Activated CD4-positive, alpha-beta T cell treated with anti-CD3 and anti-CD28 coated beads, Interleukin-2, amount 50 U/mL, for 48 hours (primary cell): ENCODE measurements around the gene KCNQ5.

Experiments
- DNase-seq, 2 experiments: peaks; one replicate each; pipeline ENCODE4 v3.0.0-alpha.2; 2020

The KCNQ5 gene

GRCh38 chr6:73028124-73028766, 406.4 kb downstream of the KCNQ5 start:
- DNase-seq = no peak

GRCh38 chr6:73028893-73029450, 407.1 kb downstream of the KCNQ5 start:
- no peak for DNase-seq

- no peak for DNase-seq
Observed at GRCh38 chr6:73030257-73030656, 408.4 kb downstream of the KCNQ5 start.

DNA sequence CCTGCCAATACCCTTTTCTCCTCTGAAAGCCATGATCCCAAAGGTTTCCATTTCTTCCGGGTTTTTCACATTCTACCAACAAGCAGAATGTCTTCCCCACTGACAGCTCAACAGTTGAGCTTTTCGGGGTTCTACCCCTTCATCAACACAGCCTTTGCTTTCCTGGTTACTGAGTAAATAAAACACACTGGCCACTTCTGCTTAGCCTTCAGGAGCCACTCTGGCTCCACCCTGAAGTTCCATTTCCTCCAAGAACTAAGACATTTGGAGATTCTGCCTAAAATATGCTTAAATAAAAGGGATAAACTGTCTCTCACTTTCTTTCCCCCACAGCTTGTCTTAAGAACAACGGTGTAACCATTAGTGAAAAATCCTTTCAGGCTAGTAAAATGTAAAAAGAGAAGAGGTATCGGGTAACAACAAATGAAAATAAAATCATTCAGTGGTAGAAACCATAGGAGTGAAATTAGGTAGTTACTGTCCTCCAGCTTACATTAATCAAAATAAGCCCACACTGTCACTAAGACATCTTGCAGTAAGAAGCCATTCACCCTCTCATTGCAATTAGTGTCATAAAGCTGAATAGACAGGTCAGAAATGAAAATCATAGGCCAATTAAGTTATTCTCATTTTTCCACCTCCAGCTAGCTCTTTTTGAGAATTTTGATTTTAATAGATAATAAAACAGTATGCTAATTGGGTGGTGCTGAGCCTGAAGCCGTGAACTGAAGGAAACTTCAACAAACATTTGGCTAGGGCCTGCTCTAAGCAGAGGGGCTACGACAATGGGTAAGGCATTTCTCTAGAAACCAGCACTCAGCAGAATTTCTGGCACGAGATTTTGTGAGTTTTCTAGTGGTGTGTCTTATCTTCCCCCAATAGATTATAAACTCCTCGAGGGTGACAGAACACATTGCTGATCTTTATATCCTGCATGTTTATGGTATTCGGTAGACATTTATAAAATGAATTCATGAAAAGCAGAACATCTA, 409.2 kb downstream of the KCNQ5 start:
- no peak for DNase-seq

GRCh38 chr6:73032586-73032985, 410.7 kb downstream of the KCNQ5 start:
- no peak for DNase-seq

- no peak for DNase-seq
Observed at GRCh38 chr6:73036689-73037088, 414.8 kb downstream of the KCNQ5 start.

GRCh38 chr6:73041051-73041450, 419.2 kb downstream of the KCNQ5 start:
- no peak for DNase-seq

DNA sequence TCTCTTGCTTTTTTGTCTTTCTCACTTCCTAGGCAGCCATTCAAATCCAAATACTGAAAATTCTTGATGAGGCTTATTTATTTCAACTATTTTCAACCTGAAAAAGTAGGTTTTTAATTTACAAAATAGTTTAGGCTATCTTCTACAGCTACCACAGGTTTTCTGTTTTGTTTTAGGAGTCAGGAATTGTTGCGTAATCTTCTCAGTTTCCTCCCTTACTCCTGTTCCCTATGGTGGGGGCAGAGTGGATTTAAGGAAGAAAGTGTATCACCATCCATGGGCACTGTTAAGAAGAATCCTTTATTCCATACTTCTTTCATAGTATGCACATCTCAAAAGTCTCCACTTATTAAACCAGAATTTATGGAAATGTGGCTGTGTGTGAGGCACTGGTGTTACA, 421.0 kb downstream of the KCNQ5 start:
- DNase-seq = no peak

DNA sequence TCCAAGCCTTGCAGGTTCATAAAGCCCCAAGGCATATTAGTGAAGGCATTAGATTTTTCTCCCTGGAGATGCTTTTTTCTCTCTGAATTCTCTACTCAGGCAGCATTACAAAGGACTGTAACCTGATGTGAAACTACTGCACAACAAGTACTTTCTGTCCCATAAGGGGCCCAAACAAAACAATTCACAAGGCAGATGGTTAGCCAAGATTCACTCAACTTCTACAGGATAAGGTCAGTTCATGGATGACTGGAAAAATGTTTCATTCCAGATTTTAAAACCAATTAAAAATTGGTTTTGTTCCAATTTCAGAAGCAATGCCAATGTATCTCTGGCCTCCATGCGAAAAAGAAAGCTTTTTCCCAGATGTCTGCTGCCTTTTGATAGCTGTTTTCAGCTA, 421.6 kb downstream of the KCNQ5 start:
- DNase-seq = no peak

GRCh38 chr6:73045609-73046008, 423.7 kb downstream of the KCNQ5 start:
- DNase-seq = no peak

GRCh38 chr6:73047801-73048200, 425.9 kb downstream of the KCNQ5 start:
- no peak for DNase-seq

DNA sequence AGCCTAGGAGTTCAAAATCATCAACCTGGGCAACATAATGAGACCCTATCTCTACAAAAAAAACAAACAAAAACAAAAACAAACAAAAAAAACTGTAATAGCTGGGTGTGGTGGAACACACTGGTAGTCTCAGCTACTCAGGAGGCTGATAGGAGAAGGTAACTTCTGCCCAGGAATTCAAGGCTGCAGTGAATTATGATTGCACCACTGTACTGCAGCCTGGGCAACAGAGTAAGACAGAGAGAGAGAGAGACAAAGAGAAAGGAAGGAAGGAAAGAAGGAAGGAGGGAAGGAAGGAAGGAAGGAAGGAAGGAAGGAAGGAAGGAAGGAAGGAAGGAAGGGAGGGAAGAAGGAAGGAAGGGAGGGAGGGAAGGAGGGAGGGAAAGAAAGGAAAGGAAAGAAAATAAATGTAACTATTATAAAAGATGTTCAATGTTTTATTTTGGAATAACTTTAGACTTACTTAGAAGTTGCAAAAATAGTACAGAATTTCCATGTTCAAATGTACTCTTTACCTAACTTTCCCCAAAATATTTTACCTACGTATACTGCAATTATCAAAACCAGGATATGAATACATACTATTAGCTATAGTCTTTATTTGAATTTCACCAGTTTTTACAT, 428.2 kb downstream of the KCNQ5 start:
- DNase-seq = no peak

DNA sequence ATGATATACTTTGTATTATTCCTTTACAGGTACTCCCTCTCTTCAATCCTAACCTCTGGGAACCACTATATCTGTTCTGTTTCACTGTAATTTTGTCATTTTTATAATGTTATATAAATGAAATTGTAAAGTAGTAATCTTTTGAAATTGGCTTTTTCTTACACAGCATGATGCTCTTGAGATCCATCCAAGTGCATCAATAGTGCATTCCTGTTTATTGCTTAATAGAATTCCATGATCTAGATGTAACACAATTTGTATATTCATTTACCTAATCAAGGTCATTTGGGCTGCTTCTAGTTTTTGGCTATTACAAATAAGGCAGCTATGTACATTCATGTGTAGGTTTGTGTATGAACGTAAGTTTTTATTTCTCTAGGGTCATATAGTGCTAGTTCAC, 428.8 kb downstream of the KCNQ5 start:
- no peak for DNase-seq

DNA sequence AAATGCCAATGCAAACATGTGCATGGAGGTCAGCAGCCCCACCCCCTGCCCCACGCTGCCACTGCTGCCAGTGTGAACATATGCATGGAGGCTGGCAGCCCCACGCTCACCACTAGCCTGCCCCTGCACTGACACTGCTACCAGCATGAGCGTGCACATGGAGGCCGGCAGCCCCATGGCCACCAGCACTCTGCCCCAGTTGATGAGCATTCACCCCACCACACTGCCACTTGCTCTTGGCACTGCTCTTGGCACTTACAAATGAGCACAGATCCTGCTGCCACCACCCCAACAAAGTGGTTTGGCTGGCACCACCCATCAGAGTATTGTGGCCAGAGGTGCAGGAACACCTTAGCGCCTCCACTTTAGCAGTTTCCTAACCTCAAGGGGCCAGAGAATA, 429.3 kb downstream of the KCNQ5 start:
- DNase-seq = no peak

GRCh38 chr6:73054958-73055357, 433.1 kb downstream of the KCNQ5 start:
- DNase-seq = no peak

DNA sequence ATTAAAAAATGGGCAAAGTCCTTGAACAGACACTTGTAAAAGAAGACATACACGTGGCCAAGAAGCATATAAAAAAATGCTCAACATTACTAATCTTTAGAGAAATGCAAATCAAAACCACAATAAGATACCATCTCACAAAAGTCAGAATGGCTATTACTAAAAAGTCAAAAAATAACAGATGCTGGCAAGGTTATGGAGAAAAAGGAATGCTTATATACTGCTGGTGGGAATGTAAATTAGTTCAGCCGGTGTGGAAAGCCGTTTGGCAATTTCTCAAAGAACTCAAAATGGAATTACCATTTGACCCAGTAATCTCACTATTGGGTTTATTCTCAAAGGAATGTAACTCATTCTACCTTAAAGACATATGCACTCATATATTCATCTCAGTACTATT, 436.9 kb downstream of the KCNQ5 start:
- DNase-seq = no peak

- DNase-seq = no peak
Observed at GRCh38 chr6:73062130-73062529, 440.3 kb downstream of the KCNQ5 start.

GRCh38 chr6:73062837-73063236, 441.0 kb downstream of the KCNQ5 start:
- DNase-seq = no peak

DNA sequence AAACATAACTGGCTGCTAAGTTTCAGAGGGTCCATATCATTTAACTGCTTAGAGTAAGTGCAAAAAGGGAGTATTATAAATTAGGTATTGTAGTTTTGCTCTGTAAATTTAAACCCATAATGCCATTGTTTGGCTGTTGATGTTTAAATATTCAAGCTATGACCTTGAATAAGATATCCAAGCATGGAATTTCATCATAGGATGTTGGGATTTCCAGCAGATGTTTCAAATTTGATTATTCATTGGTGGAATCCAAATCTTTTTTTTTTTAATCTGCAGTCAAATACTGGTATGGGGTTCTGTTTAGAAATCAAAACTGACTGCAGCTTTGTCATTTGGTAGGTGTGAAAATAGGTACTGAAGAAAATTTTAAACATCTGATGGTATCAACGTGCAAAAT, 442.4 kb downstream of the KCNQ5 start:
- no peak for DNase-seq

DNA sequence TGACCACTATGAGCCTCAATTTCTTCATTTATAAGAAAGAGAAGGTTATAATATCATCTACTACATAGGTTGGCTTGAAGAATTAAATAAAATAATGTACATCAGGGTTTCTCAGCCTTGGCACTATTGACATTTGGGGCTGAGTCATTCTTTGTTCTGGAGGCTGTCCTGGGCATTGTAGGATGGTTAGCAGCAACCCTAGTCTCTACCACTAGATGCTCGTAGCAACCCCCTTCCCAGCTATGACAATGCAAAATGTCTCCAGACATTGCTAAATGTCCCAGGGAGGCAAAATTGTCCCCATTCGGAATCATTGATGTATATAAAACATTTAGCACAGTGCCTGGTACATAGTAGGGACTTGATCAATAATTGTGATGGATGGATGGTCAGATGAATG, 451.4 kb downstream of the KCNQ5 start:
- no peak for DNase-seq

DNA sequence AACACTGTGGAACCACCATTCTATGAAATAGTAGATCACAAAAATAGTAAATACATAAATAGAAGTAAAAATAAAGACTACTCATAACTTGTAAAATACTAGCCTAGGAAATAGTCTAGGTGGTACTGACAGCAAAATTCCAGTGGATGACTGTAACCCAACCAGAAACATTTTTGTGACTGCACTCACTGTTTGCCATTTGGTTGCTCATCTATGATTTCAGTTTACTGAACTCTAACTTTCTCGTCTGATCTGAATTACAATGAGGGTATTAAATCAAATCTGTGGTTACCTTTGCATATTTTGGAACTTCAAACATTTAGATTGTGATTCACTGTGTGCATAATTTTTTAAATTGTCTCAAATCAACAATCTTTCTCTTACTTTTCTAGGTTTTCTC, 452.3 kb downstream of the KCNQ5 start:
- DNase-seq = no peak

DNA sequence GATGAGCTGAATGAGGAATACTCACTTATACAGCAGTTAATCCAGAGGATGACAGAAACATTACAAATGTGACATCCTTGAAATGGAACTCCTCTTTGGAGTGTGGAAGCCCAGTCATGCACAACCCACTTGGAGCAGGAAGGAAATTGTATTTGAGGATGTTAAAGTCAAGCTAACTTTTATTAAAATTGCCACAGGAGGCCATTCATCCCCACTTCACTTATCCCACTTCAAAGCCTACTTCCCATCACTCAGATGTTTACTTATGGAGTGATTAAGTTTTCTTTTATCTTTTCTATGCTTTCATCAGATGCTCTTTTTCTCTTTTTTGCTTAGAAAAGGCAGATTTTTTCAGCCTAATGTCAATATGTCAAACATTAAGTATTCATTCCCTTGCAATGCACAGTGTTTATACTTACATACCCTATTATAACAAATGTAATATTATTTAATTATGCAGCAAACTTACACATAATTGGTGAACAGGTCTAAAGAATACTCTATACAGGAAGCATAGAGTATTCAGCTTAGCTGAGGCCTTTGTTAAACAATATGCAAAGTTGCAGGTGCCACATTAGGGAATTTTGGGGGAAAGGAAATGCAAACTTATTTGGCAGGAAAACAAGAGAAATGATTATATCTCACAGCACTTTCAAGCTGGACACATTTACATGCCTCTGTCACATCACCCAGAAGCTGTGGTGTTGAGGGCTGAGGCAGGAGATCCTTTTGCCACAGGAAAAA, 454.5 kb downstream of the KCNQ5 start:
- no peak for DNase-seq

DNA sequence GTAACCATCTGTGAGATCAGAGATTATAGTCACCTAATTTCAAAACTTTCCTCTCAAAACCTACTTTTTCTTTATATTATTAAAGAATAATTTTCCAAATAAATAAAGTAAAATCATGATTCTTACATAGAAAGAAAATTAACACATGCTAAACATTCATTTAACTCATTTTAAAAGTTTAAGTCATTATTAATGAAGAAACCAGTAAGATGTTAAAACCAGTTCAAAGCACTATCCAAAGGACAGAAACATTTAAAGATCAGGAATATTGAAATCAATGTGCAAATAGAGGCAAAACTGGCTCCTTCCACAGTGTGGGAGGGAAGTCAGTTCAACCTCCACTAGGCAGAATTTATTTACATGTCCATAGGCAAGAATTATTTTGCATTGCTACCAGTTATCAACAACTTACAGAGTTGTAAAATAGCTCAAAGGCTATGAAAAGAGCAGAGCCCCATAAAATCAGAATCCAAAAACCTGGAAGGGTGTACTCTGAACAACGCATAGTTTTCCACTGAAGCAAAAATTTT, 456.5 kb downstream of the KCNQ5 start:
- DNase-seq = no peak
